Activated CD4-positive, alpha-beta T cell treated with anti-CD3 and anti-CD28 coated beads, Interleukin-2, amount 50 U/mL, for 24 hours (primary cell): Measurements from ENCODE around the gene LRRTM4.
"Not testable (repeated sequence)": the region's sequence is repeated elsewhere in the genome, so short reads cannot be mapped to it uniquely, and the experiment has no call there.

Experiments
- DNase-seq, 2 donors: peaks; one replicate each; pipeline ENCODE4 v3.0.0-alpha.2; 2020; ENCODE audit warnings: low read depth in 1 of 2, low spot score in 1 of 2

LRRTM4 gene

DNA sequence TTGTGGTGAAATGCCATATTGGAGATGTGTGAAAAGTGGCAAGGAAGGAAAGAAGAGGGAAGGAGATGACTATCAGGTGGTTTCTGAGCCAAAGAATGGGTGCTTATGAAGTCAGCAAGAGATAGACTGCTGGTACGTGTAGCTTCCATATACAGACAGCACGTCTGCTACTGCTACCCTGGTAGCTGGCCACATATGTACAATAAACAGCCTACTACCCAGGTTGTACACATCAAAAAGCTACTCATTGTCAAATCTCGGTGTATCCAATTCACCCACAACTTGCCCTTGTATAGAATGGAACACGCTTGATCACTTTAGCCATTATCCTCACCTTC is 761.8 kb downstream of the LRRTM4 start:
- DNase-seq: no peak

GRCh38 chr2:76759634-76760366 is 762.4 kb downstream of the LRRTM4 start:
- no peak for DNase-seq

- DNase-seq: no peak
These were observed 769.7 kb downstream of the LRRTM4 start for GRCh38 chr2:76752506-76752905.

DNA sequence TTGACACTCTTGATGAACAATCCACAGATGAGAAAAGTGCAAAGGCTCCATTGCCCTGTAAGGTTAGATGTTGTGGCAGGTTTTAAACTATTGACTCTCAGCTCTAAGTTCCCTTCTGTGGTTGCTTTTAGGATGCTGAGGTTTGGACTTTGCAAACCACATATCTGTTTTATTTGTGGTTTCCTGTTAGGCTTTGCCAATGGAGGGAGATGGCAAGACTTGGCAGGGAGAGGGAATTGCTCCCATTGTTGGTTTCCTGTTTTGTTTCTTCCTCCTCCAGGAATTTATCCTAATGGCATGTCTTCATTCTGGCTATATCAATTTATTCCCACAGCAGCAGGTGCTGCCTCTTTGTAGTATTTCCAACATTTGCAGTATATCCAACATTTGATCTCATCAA is 772.3 kb downstream of the LRRTM4 start:
- no peak for DNase-seq

DNA sequence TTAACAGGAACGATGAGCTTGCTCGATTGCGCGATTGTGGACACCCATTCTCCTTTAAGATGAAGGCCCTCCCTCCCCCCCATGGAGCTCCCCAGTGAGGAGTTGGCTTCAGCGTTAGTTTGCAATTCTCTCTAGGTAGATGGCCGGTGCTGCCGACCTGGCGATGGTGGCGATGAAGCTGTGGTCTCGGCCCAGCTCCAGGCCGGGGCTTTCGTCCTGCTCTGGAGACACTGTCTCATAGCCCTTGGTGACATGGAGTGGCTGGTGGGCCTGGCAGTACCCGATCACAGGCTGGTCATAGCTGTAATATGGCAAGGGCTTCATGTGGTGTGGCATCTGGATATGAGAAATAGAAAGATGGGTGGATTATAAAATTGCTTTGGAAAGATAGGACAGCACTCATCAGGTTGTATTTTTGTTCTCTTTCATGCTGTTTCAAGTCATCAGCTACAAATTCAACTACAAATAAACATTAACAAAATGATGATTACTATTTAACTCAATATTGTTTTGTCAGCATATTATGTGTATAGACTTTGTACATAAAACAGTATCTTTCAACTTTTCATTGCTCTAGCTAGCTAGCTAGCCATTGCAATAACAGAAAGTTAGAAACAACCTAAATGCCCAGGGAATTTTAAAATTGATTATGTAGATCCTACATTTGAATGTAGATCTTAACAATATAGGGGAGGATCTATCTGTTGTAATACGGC is 773.4 kb downstream of the LRRTM4 start:
- no peak for DNase-seq

DNA sequence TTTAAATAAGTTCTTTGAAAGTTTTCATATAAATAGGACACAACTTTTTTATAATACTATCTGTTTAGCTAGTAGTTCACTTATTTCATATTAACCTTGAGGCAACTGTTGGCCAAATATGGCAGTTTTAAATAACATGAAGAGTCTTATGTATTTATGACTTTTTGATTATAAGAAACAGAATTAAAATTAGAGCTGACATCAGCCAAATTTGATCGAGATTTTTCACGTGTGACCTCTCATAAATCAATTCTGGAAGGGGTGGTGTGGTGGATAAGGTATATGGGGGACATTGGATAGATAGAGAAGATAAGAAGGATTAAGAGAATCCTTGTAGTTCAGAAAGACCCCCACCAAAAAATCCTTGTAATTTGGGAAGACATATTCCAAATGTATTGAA is 776.6 kb downstream of the LRRTM4 start:
- no peak for DNase-seq

DNA sequence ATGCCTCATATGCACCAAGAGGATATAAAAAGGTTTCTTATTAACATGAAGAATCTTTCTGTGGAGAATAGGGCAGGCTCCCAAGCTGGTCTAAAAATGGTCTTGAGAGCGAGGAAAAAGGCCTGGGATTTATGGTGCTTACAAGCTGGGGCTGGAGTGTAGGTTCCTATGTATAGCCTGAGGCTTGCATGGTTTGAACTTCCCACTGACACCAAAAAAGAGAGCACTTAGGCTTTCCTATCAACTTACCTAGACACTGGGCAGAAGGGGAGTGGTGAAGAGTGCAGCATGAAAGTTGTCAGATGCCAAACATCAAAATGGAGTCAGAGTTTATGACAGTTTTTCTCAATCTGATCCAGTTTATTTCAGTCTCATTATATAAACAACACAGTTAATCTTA is 784.6 kb downstream of the LRRTM4 start:
- no peak for DNase-seq

DNA sequence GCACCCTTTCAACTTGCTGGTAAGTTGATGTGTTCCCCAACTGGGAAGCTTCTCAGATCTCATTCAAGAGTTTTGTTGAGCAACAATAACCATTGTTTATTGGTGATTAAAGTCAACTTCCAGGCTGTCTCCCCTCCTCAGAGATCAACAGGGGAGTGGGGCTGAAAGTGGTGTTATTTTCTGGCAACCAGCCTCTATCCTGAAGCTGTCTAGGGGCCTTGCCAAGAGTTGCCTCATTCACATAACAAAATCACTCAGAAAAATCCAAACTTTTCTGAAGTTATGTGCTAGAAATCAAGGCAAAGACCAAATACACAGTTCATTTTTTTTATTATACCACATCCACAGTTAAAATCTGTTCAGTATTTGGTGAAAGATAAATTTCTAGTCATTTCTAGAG is 788.4 kb downstream of the LRRTM4 start:
- DNase-seq: no peak

- no peak for DNase-seq
These were observed 791.0 kb downstream of the LRRTM4 start for GRCh38 chr2:76731157-76731556.

GRCh38 chr2:76730021-76730420 is 792.2 kb downstream of the LRRTM4 start:
- no peak for DNase-seq

GRCh38 chr2:76721226-76721625 is 801.0 kb downstream of the LRRTM4 start:
- no peak for DNase-seq

GRCh38 chr2:76713312-76713711 is 808.9 kb downstream of the LRRTM4 start:
- DNase-seq: no peak

- DNase-seq: no peak
These were observed 810.7 kb downstream of the LRRTM4 start for GRCh38 chr2:76711490-76711889.

- no peak for DNase-seq
These were observed 821.3 kb downstream of the LRRTM4 start for GRCh38 chr2:76700894-76701293.

DNA sequence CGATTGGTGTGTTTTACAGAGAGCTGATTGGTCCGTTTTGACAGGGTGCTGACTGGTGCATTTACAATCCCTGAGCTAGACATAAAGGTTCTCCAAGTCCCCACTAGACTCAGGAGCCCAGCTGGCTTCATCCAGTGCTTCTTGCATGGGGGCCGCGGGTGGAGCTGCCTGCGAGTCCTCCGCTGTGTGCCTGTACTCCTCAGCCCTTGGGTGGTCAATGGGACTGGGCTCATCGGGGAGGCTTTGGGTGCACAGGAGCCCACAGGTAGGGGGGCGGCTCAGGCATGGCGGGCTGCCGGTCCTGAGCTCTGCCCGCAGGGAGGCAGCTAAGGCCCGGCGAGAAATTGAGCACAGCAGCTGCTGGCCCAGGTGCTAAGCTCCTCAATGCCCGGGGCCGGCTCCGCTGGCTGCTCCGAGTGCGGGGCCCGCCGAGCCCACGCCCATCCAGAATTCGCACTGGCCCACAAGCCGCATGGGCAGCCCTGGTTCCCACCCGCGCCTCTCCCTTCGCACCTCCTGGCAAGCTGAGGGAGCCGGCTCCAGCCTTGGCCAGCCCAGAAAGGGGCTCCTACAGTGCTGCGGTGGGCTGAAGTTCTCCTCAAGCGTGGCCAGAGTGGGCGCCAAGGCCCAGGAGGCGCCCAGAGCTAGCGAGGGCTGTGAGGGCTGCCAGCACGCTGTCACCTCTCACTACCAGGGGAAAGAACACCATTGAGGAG is 824.0 kb downstream of the LRRTM4 start:
- not testable (repeated sequence) for DNase-seq
